HL-60/S4 treated with retinoic acid at 250 ng/mL for 4 days and 3 days (cell line): ENCODE data around the gene MSANTD4.
"Not testable (repeated sequence)": the region's sequence is repeated elsewhere in the genome, so short reads cannot be mapped to it uniquely, and the experiment has no call there.

Experiments used
- in situ Hi-C: fragments of 300-500 bp; cut with MboI; formaldehyde crosslinking; loops from 2 replicates; pipeline ENCODE4 v1.7.0; 2022; ENCODE audit warnings: low sequenced_read_pairs

The MSANTD4 gene

GRCh38 chr11:106021967-106022794 is at the start of gene MSANTD4:
Gene MSANTD4, minus strand, starts transcription at chr11:106022240. Its CDS starts 11,323 bp downstream, at chr11:106010917.
- in situ Hi-C loops, result no loop called here

GRCh38 chr11:106070606-106071005 is 48.6 kb upstream of the MSANTD4 start:
- in situ Hi-C loops, result no loop called here

- in situ Hi-C loops, result no loop called here
These were observed 41.0 kb upstream of the MSANTD4 start for GRCh38 chr11:106063009-106063408.

- in situ Hi-C loops, result no loop called here
These were observed 40.2 kb upstream of the MSANTD4 start for GRCh38 chr11:106061954-106062949.

GRCh38 chr11:106061249-106061784 is 39.3 kb upstream of the MSANTD4 start:
- in situ Hi-C loops, result no loop called here

GRCh38 chr11:106059617-106060016 is 37.6 kb upstream of the MSANTD4 start:
- in situ Hi-C loops, result no loop called here

- in situ Hi-C loops, result not testable (repeated sequence)
These were observed 36.3 kb upstream of the MSANTD4 start for GRCh38 chr11:106058377-106058776.

- in situ Hi-C loops, result no loop called here
These were observed 29.1 kb upstream of the MSANTD4 start for GRCh38 chr11:106051103-106051502.

GRCh38 chr11:106049727-106050476 is 27.9 kb upstream of the MSANTD4 start:
- in situ Hi-C loops, result no loop called here

GRCh38 chr11:106047631-106048030 is 25.6 kb upstream of the MSANTD4 start:
- in situ Hi-C loops, result no loop called here

GRCh38 chr11:106043540-106043939 is 21.5 kb upstream of the MSANTD4 start:
- in situ Hi-C loops, result no loop called here

- in situ Hi-C loops, result no loop called here
These were observed 10.8 kb upstream of the MSANTD4 start for GRCh38 chr11:106032861-106033260.

- in situ Hi-C loops, result no loop called here
These were observed 9.9 kb upstream of the MSANTD4 start for GRCh38 chr11:106031936-106032335.

- in situ Hi-C loops, result no loop called here
These were observed 9.3 kb upstream of the MSANTD4 start for GRCh38 chr11:106031202-106031810.

GRCh38 chr11:106030609-106031008 is 8.6 kb upstream of the MSANTD4 start:
- in situ Hi-C loops, result no loop called here

GRCh38 chr11:106022795-106023275 is 795 bp upstream of the MSANTD4 start:
- in situ Hi-C loops, result no loop called here

GRCh38 chr11:106021181-106021966 is 666 bp downstream of the MSANTD4 start:
- in situ Hi-C loops, result no loop called here

GRCh38 chr11:106017093-106017492 is 4.9 kb downstream of the MSANTD4 start:
- in situ Hi-C loops, result no loop called here

- in situ Hi-C loops, result no loop called here
These were observed 7.0 kb downstream of the MSANTD4 start for GRCh38 chr11:106015066-106015465.
